ENCODE data around the gene FGD1. TPM values are rescaled to one million over a fixed set of nuclear protein-coding genes. Genes with fewer than 3 reads are reported as not detected.

Gene FGD1
- total and polyA plus RNA-seq, 2 of the 13 experiments (the other 11 are each of a cell fraction or from before 2014, with no cell fraction given): 0.36 to 0.62 TPM

GRCh38 chrX:54439960-54440871 lies 55.8 kb downstream of the FGD1 start, which contains the start of gene TSR2 (continued):
- TF ChIP-seq ARID4A (CRISPR knock-in tag; IDR thresholded peaks at IDR 0.05; ENCODE audit: borderline replicate concordance): peak; percentile 72; the same call in 1 of the 2 replicates
- TF ChIP-seq ZNF670 (CRISPR knock-in tag; IDR thresholded peaks at IDR 0.05; ENCODE audit: borderline replicate concordance): peak; percentile 83; the same call in 1 of the 2 replicates
- TF ChIP-seq SRSF1 (optimal IDR thresholded peaks at IDR 0.05; ENCODE audit: low read depth, low read length): no peak
- TF ChIP-seq NFIB (CRISPR knock-in tag; IDR thresholded peaks at IDR 0.05; ENCODE audit: borderline replicate concordance): no peak
- TF ChIP-seq ZNF280B (CRISPR knock-in tag; IDR thresholded peaks at IDR 0.05; ENCODE audit: borderline replicate concordance): no peak
- no peak for TF ChIP-seq ZNF367 (CRISPR knock-in tag; IDR thresholded peaks at IDR 0.05; ENCODE audit: borderline replicate concordance)
- no peak for TF ChIP-seq IKZF1 (IDR thresholded peaks at IDR 0.05)
- no peak for TF ChIP-seq ZNF232 (CRISPR knock-in tag; IDR thresholded peaks at IDR 0.05; ENCODE audit: borderline replicate concordance)
- peak; percentile 76 for TF ChIP-seq DMAP1 (CRISPR knock-in tag; IDR thresholded peaks at IDR 0.05)
- no peak for TF ChIP-seq ZNF674 (CRISPR knock-in tag; IDR thresholded peaks at IDR 0.05; ENCODE audit: low read depth)
- no peak for TF ChIP-seq U2AF1 (optimal IDR thresholded peaks at IDR 0.05; ENCODE audit: low read depth, low read length)
- TF ChIP-seq ARHGAP35 (CRISPR knock-in tag; IDR thresholded peaks at IDR 0.05; ENCODE audit: borderline replicate concordance): no peak
- 0 out of 2 replicates have a peak, but pooled peaks have one; percentile 38 for TF ChIP-seq ZGPAT (CRISPR knock-in tag; IDR thresholded peaks at IDR 0.05)
- TF ChIP-seq IRF2 (CRISPR knock-in tag; IDR thresholded peaks at IDR 0.05): peak; percentile 62; the same call in 1 of the 2 replicates
- TF ChIP-seq RXRA (CRISPR knock-in tag; IDR thresholded peaks at IDR 0.05): peak; percentile 53; the same call in 1 of the 2 replicates
- no peak for TF ChIP-seq KDM6A (CRISPR knock-in tag; IDR thresholded peaks at IDR 0.05; ENCODE audit: low read depth)
- no peak for TF ChIP-seq ZFP37 (CRISPR knock-in tag; IDR thresholded peaks at IDR 0.05; ENCODE audit: borderline replicate concordance)
- TF ChIP-seq, protein P1, sequence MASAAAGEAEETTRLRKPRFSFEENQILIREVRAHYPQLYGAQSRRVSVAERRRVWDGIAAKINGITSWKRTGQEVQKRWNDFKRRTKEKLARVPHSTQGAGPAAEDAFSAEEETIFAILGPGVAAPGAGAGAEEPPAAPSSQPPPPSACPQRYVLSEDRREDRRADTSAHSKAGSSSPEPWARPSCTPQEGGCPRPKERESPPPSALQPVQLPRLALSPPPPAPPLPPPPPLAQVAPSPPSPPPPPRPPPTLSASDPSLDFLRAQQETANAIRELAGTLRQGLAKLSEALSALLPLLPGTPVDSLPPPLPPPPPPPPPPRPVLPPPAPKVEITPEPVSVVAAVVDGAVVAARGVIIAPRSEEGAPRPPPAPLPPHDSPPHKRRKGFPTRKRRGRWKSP (CRISPR knock-in tag; IDR thresholded peaks at IDR 0.05): no peak
- TF ChIP-seq GATAD1 (CRISPR knock-in tag; IDR thresholded peaks at IDR 0.05): peak; percentile 97
- no peak for TF ChIP-seq HHEX (CRISPR knock-in tag; IDR thresholded peaks at IDR 0.05)
- 0 out of 2 replicates have a peak, but pooled peaks have one; percentile 33 for TF ChIP-seq ZSCAN31 (CRISPR knock-in tag; IDR thresholded peaks at IDR 0.05; ENCODE audit: low read depth)
- peak; percentile 90 for TF ChIP-seq KAT8 (CRISPR knock-in tag; IDR thresholded peaks at IDR 0.05)

All from HepG2 (cell line).